Adipose tissue (tissue), 3 donors: ENCODE measurements around the gene STK32C. TPM values are rescaled to one million over a fixed set of nuclear protein-coding genes. Genes with fewer than 3 reads are reported as not detected.
"Not testable (repeated sequence)": the region's sequence is repeated elsewhere in the genome, so short reads cannot be mapped to it uniquely, and the experiment has no call there.

ENCODE experiments used
- H3K27ac ChIP-seq: one replicate; pipeline ENCODE4 v1.5.1; 2013; ENCODE audit warnings: low read depth, low read length
- WGBS, 3 donors: extraction: QIAGEN DNeasy Blood & Tissue Kit; methylation state at CpG; one replicate each; pipeline ENCODE4 v1.1.7; 2013; 5-methylcytosine and 5-hydroxymethylcytosine counted together
- polyA plus RNA-seq, 3 donors: library from polyadenylated mRNA; stranded (reverse); fragments of 200-250 nt; gene quantifications; one replicate each; pipeline ENCODE4 v1.2.3, GENCODE V29; 2013
- donor health status: healthy with polysubstance abuse.
- donor health status: Bipolar disorder and iron deficiency.
- donor health status: healthy.

The STK32C gene
- 10 to 100 TPM in 1 of 3 donors, 1 to 10 TPM in 2; 7.0 to 12.1 (median 7.2) TPM for polyA plus RNA-seq

GRCh38 chr10:132307823-132308586 is at the start of gene STK32C:
STK32C (minus strand) TSS chr10:132307950; CDS start chr10:132307833, 117 bp downstream.
- no peak within 1 kb of the TSS for H3K27ac ChIP-seq
- WGBS, 3 donors: 0% methylated on average over 47 to 84 of the region's 84 CpGs

GRCh38 chr10:132356621-132357195 is 49.0 kb upstream of the STK32C start:
- H3K27ac ChIP-seq: no peak overlapping the region
- 78 to 91% (median 86%) methylated on average over 12 of the region's 12 CpGs for WGBS, 3 donors

GRCh38 chr10:132355754-132356153 is 48.0 kb upstream of the STK32C start:
- WGBS, 3 donors: 73 to 95% (median 85%) methylated on average over 13 of the region's 13 CpGs

GRCh38 chr10:132355297-132355696 is 47.5 kb upstream of the STK32C start:
- H3K27ac ChIP-seq: no peak overlapping the region
- WGBS, 3 donors: 89 to 90% (median 90%) methylated on average over 17 of the region's 17 CpGs

More at GRCh38 chr10:132355754-132356153, 48.0 kb upstream of the STK32C start:
- H3K27ac ChIP-seq: no peak overlapping the region

- no peak overlapping the region for H3K27ac ChIP-seq
- WGBS, 3 donors: 89 to 93% (median 91%) methylated on average over 28 to 32 of the region's 32 CpGs
These were observed 46.8 kb upstream of the STK32C start for GRCh38 chr10:132354356-132355094.

- 90 to 92% (median 90%) methylated on average over 20 of the region's 20 CpGs for WGBS, 3 donors
- H3K27ac ChIP-seq: no peak overlapping the region
These were observed 46.0 kb upstream of the STK32C start for GRCh38 chr10:132353456-132354355.

- H3K27ac ChIP-seq: not testable (repeated sequence)
- 51 to 56% (median 55%) methylated on average over 25 to 32 of the region's 44 CpGs for WGBS, 3 donors
These were observed 44.9 kb upstream of the STK32C start for GRCh38 chr10:132352462-132353308.

GRCh38 chr10:132351611-132352010 is 43.9 kb upstream of the STK32C start:
- 90 to 92% (median 91%) methylated on average over 24 to 25 of the region's 25 CpGs for WGBS, 3 donors
- no peak overlapping the region for H3K27ac ChIP-seq

- WGBS, 3 donors: 90 to 95% (median 95%) methylated on average over 17 of the region's 17 CpGs
- H3K27ac ChIP-seq: no peak overlapping the region
These were observed 43.2 kb upstream of the STK32C start for GRCh38 chr10:132350946-132351345.

GRCh38 chr10:132350391-132350790 is 42.6 kb upstream of the STK32C start:
- WGBS, 3 donors: 73 to 80% (median 77%) methylated on average over 9 to 11 of the region's 11 CpGs
- no peak overlapping the region for H3K27ac ChIP-seq

GRCh38 chr10:132349766-132350165 is 42.0 kb upstream of the STK32C start:
- 87 to 90% (median 88%) methylated on average over 6 of the region's 6 CpGs for WGBS, 3 donors
- no peak overlapping the region for H3K27ac ChIP-seq

GRCh38 chr10:132347931-132348267 is 40.1 kb upstream of the STK32C start:
- no peak overlapping the region for H3K27ac ChIP-seq
- 75 to 92% (median 85%) methylated on average over 13 of the region's 13 CpGs for WGBS, 3 donors

- H3K27ac ChIP-seq: no peak overlapping the region
- 77 to 96% (median 94%) methylated on average over 23 of the region's 23 CpGs for WGBS, 3 donors
These were observed 39.6 kb upstream of the STK32C start for GRCh38 chr10:132347211-132347930.

GRCh38 chr10:132346806-132347205 is 39.1 kb upstream of the STK32C start:
- no peak overlapping the region for H3K27ac ChIP-seq
- WGBS, 3 donors: 91 to 94% (median 93%) methylated on average over 9 of the region's 9 CpGs

- WGBS, 3 donors: 61 to 98% (median 93%) methylated on average over 7 of the region's 7 CpGs
- no peak overlapping the region for H3K27ac ChIP-seq
These were observed 37.6 kb upstream of the STK32C start for GRCh38 chr10:132345345-132345744.

GRCh38 chr10:132344386-132344785 is 36.6 kb upstream of the STK32C start:
- WGBS, 3 donors: 84 to 88% (median 87%) methylated on average over 6 of the region's 6 CpGs
- no peak overlapping the region for H3K27ac ChIP-seq

GRCh38 chr10:132342553-132342952 is 34.8 kb upstream of the STK32C start:
- H3K27ac ChIP-seq: no peak overlapping the region
- WGBS, 3 donors: 89 to 99% (median 97%) methylated on average over 7 of the region's 7 CpGs
